ENCODE measurements around the gene CHDH. TPM values are rescaled to one million over a fixed set of nuclear protein-coding genes. Genes with fewer than 3 reads are reported as not detected.

The CHDH gene
- total and polyA plus RNA-seq, 2 donors (not counting 1 experiment from before 2014, with no cell fraction given), result 0.03 to 0.37 TPM

GRCh38 chr3:53885239-53885638 is 39.0 kb upstream of the CHDH start:
- CTCF ChIA-PET, result no interaction called here
- no peaks in the 10 kb centered on the region for H3K9me3 Mint-ChIP-seq (ENCODE audit: insufficient read depth)
- no peak overlapping the region for H3K4me2 ChIP-seq (replicated peaks; ENCODE audit: low read depth, low read length, poor library complexity, severe bottlenecking)
- no peaks in the 10 kb centered on the region for H4K20me1 ChIP-seq (ENCODE audit: control insufficient read depth, insufficient read depth, low read length, poor library complexity, severe bottlenecking)
- ATAC-seq (ENCODE audit: low read depth), result no peak
- intact Hi-C loops (cut with micrococcal nuclease), result no loop called here
- peaks cover 21 to 22% of the 10 kb centered on the region in 2 donors for H3K4me1 ChIP-seq (ENCODE audit: control insufficient read depth in 2 of 2, insufficient read depth in 2 of 2, low read length in 2 of 2)
- no peaks in the 10 kb centered on the region for H3K9me3 ChIP-seq (ENCODE audit: control extremely low read depth in 1 of 3, control insufficient read depth in 2 of 3, insufficient read depth in 1 of 3, low read length in 2 of 3)
- H3K27ac ChIP-seq (ENCODE audit: low read length in 2 of 2), result no peak overlapping the region
- H3K4me3 ChIP-seq (ENCODE audit: control extremely low read depth in 1 of 5, extremely low read depth in 1 of 5, insufficient read depth in 1 of 5, low read depth in 2 of 5, low read length in 4 of 5), result no peak overlapping the region
- H3K9ac ChIP-seq (ENCODE audit: low read length), result no peak overlapping the region
- no peak overlapping the region for H2AFZ ChIP-seq (ENCODE audit: insufficient read depth, low read depth, low read length, poor library complexity, severe bottlenecking)
- DNase-seq, result no peak
- POLR2A ChIA-PET, result no interaction called here
- H3K27ac Mint-ChIP-seq, result no peak overlapping the region
- peaks cover 45% of the 10 kb centered on the region for H3K79me2 ChIP-seq (ENCODE audit: control insufficient read depth, insufficient read depth, low read length)
- no peaks in the 10 kb centered on the region for H3K27me3 Mint-ChIP-seq
- no CpG with 5 or more reads among the region's 3 CpGs for WGBS (ENCODE audit: insufficient coverage)
- peaks cover 38% of the 10 kb centered on the region for H3K4me1 Mint-ChIP-seq
- no peak for TF ChIP-seq CTCF (IDR thresholded peaks at IDR 0.05)
- TF ChIP-seq EZH2 (IDR thresholded peaks at IDR 0.05; ENCODE audit: borderline replicate concordance, insufficient read depth, low read depth, low read length, poor library complexity, severe bottlenecking), result no peak
- peaks cover 3 to 39% of the 10 kb centered on the region in 2 experiments for H3K36me3 ChIP-seq (replicated peaks in 1 of 2; ENCODE audit: control extremely low read depth in 1 of 2, control insufficient read depth in 1 of 2, extremely low read depth in 1 of 2, insufficient read depth in 2 of 2, low read length in 1 of 2)
- no peaks in the 10 kb centered on the region for H3K27me3 ChIP-seq (replicated peaks in 1 of 4; ENCODE audit: control extremely low read depth in 1 of 4, control insufficient read depth in 3 of 4, insufficient read depth in 4 of 4, low read length in 3 of 4)
- H3K4me3 Mint-ChIP-seq, result no peak overlapping the region

- peaks cover 16 to 17% of the 10 kb centered on the region in 2 donors for H3K4me1 ChIP-seq (ENCODE audit: control insufficient read depth in 2 of 2, insufficient read depth in 2 of 2, low read length in 2 of 2)
- TF ChIP-seq EZH2 (IDR thresholded peaks at IDR 0.05; ENCODE audit: borderline replicate concordance, insufficient read depth, low read depth, low read length, poor library complexity, severe bottlenecking) (no peak), CTCF (IDR thresholded peaks at IDR 0.05) (no peak)
- peaks cover 38% of the 10 kb centered on the region for H3K79me2 ChIP-seq (ENCODE audit: control insufficient read depth, insufficient read depth, low read length)
- CTCF ChIA-PET, result no interaction called here
- intact Hi-C loops (cut with micrococcal nuclease), result no loop called here
- H3K9me3 ChIP-seq (ENCODE audit: control extremely low read depth in 1 of 3, control insufficient read depth in 2 of 3, insufficient read depth in 1 of 3, low read length in 2 of 3), result no peaks in the 10 kb centered on the region
- H3K27me3 ChIP-seq (replicated peaks in 1 of 4; ENCODE audit: control extremely low read depth in 1 of 4, control insufficient read depth in 3 of 4, insufficient read depth in 4 of 4, low read length in 3 of 4), result no peaks in the 10 kb centered on the region
- no peaks in the 10 kb centered on the region for H4K20me1 ChIP-seq (ENCODE audit: control insufficient read depth, insufficient read depth, low read length, poor library complexity, severe bottlenecking)
- no peak overlapping the region for H3K4me2 ChIP-seq (replicated peaks; ENCODE audit: low read depth, low read length, poor library complexity, severe bottlenecking)
- WGBS (ENCODE audit: insufficient coverage), result 98% methylated on average over 7 of the region's 11 CpGs
- no peaks in the 10 kb centered on the region for H3K9me3 Mint-ChIP-seq (ENCODE audit: insufficient read depth)
- ATAC-seq (ENCODE audit: low read depth) (no peak), DNase-seq (no peak)
- peaks cover 37% of the 10 kb centered on the region for H3K4me1 Mint-ChIP-seq
- H3K27ac ChIP-seq (ENCODE audit: low read length in 2 of 2), result no peak overlapping the region
- H3K27me3 Mint-ChIP-seq, result no peaks in the 10 kb centered on the region
- H3K4me3 ChIP-seq (ENCODE audit: control extremely low read depth in 1 of 5, extremely low read depth in 1 of 5, insufficient read depth in 1 of 5, low read depth in 2 of 5, low read length in 4 of 5), result no peak overlapping the region
- H3K27ac Mint-ChIP-seq, result no peak overlapping the region
- no peak overlapping the region for H3K9ac ChIP-seq (ENCODE audit: low read length)
- POLR2A ChIA-PET, result no interaction called here
- H3K4me3 Mint-ChIP-seq, result no peak overlapping the region
- peaks cover 3 to 42% of the 10 kb centered on the region in 2 experiments for H3K36me3 ChIP-seq (replicated peaks in 1 of 2; ENCODE audit: control extremely low read depth in 1 of 2, control insufficient read depth in 1 of 2, extremely low read depth in 1 of 2, insufficient read depth in 2 of 2, low read length in 1 of 2)
- no peak overlapping the region for H2AFZ ChIP-seq (ENCODE audit: insufficient read depth, low read depth, low read length, poor library complexity, severe bottlenecking)
Measured at GRCh38 chr3:53884623-53885022, 38.4 kb upstream of the CHDH start.

Measured in B cell (primary cell).